Measurements from ENCODE around the gene RSPH1.

RSPH1 gene

DNA sequence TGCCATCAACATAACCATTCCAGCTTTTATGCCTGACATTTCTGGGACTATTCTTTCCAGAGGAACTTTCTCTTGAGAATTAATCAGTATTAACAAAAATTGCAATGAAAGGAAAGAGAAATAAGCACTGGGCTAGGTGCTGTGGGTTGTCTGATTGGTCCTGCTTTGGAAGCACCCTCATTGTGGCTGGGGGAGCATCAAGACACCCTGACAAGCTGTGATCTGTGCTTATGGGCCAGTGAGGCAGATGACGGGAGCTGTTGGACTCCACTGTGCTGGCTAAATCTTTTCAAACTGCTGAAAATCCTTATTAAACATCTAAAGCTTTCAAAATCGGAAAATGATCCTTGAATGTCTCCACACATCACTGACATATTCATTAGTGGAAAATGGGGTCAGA lies 72.3 kb downstream of the RSPH1 start:
- no peak for DNase-seq

DNA sequence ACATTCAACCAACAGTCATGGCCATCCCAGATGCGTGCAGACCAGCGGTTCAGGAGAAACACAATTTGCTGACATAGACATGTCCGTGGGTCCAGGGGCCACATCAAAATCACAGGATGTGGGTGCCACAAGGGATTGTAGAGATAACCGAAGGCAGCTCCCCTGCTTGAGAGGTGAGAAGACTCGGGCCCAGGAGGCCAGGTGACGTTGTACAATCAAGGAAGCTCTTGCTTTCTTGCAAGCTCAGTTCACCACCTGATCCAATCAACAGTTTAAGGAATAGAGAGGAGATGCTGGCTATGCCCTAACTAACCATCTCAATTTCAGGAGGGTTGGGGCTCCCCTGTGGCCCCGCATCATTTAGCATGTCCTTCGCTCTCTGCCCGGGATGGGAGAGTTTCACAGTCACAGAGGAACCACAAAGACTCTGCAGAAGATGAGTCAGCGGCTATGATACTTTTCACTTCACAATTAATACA lies 72.8 kb downstream of the RSPH1 start:
- peak; percentile 10 for DNase-seq
